GM18526 (cell line): ENCODE measurements around the gene KLHL6.

ENCODE experiments used
- POLR2A ChIP-seq: IDR thresholded peaks from 3 replicates; pipeline ENCODE4 v1.6.1; 2011; ENCODE audit not compliant: insufficient read length; ENCODE audit errors: extremely low read depth

KLHL6 gene

DNA sequence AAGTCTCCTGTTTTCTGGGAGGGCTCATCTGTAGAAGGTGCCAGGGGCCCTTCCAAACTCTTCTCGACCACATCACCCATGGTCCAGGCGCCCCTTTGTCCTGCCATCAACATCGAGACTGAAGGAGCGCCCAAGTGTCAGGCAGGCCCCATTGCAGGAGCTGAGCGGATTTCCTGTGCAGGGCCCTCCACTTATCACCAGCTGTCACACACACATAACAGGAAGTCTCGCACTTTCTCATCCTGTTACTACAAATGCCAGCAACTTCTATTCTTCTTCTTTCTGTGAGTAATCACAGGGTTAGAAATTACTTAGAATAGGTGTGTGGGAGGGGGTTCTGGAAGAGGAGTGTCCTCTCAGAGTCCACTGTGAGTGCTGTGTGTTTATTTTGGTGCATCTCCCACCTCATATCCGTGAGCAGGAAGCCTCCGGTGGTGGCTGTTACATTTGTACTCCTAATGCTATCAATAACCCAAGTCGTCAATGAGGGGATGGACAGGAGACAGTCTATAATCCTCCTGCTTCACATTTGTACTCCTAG, at the start of gene KLHL6:
KLHL6 (minus strand) TSS at position 166 of the 541 bp plus-strand sequence; CDS start at position 113, 53 bp downstream.
- no peak for TF ChIP-seq POLR2A

- no peak for TF ChIP-seq POLR2A
Observed at GRCh38 chr3:183597959-183598358, 42.5 kb upstream of the KLHL6 start.

- TF ChIP-seq POLR2A: no peak
Observed at GRCh38 chr3:183594636-183595035, 39.1 kb upstream of the KLHL6 start.

- no peak for TF ChIP-seq POLR2A
Observed at GRCh38 chr3:183592821-183593220, 37.3 kb upstream of the KLHL6 start.

- no peak for TF ChIP-seq POLR2A
Observed at GRCh38 chr3:183591881-183592521, 36.5 kb upstream of the KLHL6 start.

DNA sequence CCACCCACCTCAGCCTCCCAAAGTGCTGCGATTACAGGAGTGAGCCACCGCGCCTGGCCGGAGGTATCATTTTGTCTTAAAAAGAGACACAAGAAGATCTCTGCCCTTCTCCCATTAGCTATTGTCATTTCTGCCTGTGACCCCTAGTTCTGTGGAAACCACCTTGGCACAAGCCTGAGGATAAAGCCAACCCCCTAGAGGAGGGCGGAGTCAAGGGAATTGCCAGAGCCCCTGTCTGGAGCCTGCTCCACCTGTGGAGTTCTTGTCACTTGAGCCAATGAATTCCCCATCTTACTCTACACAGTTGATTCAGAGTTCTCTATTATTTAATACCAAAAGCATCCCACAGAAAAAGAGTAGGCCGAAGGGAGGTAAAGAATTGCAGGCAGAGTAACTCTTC, 34.9 kb upstream of the KLHL6 start:
- no peak for TF ChIP-seq POLR2A

GRCh38 chr3:183587336-183587735, 31.8 kb upstream of the KLHL6 start:
- TF ChIP-seq POLR2A: no peak

GRCh38 chr3:183586477-183586876, 31.0 kb upstream of the KLHL6 start:
- no peak for TF ChIP-seq POLR2A

GRCh38 chr3:183584914-183585280, 29.4 kb upstream of the KLHL6 start:
- TF ChIP-seq POLR2A: no peak

DNA sequence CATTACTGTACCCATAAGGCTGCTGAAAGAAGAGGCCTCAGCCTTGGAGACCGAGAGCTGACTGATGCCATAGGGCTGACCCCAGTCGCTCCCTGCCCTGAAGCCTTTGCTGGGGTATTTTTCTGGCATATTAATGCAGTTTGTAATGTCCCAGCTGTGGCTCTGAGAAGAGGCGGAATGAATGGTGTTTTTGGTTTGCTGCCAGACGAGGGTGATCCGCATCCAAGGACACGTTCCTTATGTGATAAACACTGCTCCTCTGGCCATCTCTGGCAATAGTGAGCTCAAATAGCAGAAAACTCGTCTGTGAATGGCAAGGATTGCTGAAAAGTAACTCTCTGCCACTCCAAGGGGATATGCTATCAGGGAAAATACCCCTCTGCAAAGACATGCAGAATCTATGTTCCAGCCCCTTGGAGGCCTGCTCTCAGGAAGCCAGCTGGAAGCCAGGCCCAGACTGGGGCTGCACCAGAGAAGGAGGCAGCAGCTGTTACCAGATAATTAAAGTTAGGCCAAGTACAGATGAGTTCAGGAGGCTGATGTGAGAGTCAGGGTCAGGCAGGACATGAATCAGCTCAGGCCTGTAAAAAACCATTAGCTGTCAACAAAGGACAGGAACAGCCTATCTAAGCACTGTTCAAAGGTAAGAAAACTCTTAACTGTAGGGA, 28.9 kb upstream of the KLHL6 start:
- no peak for TF ChIP-seq POLR2A

DNA sequence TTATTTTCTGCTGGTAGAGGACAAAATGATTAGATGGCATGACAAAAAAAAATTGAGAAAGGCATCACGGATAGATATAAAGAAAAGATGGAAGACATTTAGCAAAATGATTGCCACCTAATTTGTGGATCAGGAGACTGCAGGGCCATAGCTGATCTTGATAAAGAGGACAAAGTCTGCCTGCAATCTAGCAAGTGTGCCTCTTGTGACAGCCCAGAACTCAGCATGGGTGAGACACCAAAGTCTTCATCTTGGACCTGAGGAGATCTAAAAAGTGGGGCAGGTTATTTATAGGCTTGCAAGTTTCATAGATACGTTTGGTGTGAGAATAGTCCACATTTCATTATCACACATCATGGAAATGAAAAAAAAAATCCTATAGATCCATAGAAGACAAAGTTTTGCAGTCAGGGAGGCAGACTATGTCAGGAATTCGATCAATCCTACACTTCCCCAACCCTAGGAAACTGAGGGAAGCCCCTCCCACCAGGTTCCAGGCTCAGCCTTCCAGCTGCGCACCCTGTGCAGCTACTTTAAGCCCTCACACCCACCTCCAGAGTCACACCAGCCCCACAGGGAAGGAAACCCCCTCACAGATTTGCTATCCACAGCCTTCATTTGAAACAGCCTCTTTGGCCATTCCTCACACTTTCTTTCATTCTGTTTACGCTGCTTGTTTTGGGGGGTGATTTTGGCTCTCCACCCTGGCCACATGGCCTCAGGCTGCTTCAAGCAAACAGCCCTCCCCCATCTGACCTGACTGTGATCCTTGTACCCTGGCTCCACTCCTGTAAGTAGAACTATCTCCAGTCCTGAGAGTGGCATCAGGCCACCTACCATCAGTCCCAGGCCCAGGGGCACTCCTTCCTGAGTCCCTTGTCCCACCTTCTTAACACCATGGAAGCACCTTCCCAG, 28.1 kb upstream of the KLHL6 start:
- no peak for TF ChIP-seq POLR2A

GRCh38 chr3:183582161-183582560, 26.7 kb upstream of the KLHL6 start:
- no peak for TF ChIP-seq POLR2A

DNA sequence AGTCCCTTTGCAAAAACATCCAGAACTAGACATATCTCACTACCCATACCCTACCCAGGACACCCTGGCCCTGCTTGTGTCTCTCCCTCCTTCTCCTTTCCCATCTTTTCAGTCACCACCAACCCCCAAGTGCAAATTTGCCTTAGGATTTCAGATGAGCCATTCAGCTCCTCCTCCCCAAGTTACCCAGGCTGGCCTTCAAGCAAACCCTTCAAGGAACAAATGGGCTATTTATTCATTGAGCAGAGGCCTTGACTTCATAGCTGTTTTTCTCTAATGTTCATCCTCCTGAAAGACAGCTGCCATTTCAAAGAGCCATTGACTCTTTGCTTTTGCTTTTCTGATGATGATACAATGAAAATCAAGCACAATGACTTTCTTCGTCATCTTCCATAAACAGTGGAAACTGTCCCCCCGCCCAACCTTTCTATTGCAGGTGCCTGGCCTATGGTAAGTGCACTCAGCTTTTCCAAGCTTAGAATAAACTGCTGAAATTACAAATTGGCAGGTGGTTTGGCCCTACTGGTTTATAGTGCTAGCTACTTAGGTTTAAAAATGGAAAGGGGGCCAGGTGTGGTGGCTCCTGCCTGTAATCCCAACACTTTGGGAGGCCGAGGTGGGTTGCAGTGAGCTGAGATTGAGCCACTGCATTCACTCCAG, 26.1 kb upstream of the KLHL6 start:
- TF ChIP-seq POLR2A: no peak

- no peak for TF ChIP-seq POLR2A
Observed at GRCh38 chr3:183579967-183580900, 24.7 kb upstream of the KLHL6 start.
